Measurements from ENCODE around the gene TUBGCP6.

- TF ChIP-seq CTCF (conservative IDR thresholded peaks at IDR 0.05; ENCODE audit: low read depth in 2 of 2) (no peak), ETS1 (IDR thresholded peaks at IDR 0.05) (no peak), ZNF114 (CRISPR knock-in tag; IDR thresholded peaks at IDR 0.05) (no peak), POLR2AphosphoS5 (IDR thresholded peaks at IDR 0.05; ENCODE audit: low read depth) (no peak; the same call in 1 of the 2 replicates), REST (IDR thresholded peaks at IDR 0.05; ENCODE audit: unreplicated experiment) (no peak), STAT1 (IDR thresholded peaks at IDR 0.05; ENCODE audit: unreplicated experiment) (no peak), EZH2 (IDR thresholded peaks at IDR 0.05; ENCODE audit: low read depth, unreplicated experiment) (no peak), ZNF462 (CRISPR knock-in tag; IDR thresholded peaks at IDR 0.05) (no peak)
Observed at GRCh38 chr22:50217543-50218152, 27.2 kb downstream of the TUBGCP6 start.
